ENCODE data around the gene CCDC197. TPM values are rescaled to one million over a fixed set of nuclear protein-coding genes. Genes with fewer than 3 reads are reported as not detected.

The CCDC197 gene
- total RNA-seq, 1 experiment from 2014 or later, result not detected

DNA sequence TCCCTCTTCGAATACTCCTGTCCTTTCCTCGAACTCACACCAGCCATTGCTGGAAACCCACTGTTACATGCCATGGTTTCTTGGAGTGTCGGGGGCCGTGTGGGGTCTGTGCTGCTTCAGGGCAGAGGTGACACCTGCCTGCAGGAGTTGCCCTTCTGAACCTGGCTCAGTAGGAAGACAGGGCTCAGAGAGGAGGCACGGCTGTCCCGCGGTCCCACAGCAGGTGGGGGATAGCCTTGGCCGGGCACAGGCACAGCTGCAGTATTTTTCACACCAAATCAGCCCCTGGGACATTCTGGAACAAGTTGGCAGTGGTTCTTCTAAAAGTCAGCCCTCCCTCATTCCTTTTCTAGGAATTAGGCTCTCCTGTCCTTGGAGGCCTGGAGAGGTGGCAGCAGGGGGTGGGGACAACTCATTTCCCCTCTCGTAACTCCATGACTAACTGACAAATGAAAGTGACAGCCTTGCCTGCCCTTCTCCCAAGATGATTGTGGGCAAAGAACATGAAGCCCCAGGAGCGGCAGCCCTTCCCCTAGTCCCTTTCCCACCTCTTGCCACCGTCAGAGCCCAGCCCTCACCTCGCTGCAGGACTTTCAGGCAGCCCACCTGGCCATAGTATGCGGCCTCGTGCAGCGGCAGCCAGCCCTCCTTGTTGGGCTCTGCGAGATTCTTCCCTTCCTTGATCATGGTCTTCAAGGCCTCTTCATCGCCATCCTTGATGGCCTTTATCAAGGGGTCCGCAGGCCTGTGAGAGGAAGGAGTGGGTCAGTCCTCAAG is 43.2 kb upstream of the CCDC197 start:
- Histone ChIP-seq H2AFZ (no peak overlapping the region), H3F3A (ENCODE audit: insufficient read depth, low read depth) (peaks cover 3% of the 10 kb centered on the region; the same call in 1 of the 2 replicates), H3K4me3 (no peak overlapping the region), H4K20me1 (ENCODE audit: insufficient read depth) (no peaks in the 10 kb centered on the region), H3K27ac (no peak overlapping the region), H3K4me2 (no peak overlapping the region), H3K79me2 (ENCODE audit: low read depth) (no peaks in the 10 kb centered on the region), H3K9me2 (ENCODE audit: insufficient read depth) (no peaks in the 10 kb centered on the region), H3K27me3 (ENCODE audit: insufficient read depth, low read depth) (no peaks in the 10 kb centered on the region), H3K9me3 (ENCODE audit: insufficient read depth, low read depth) (no peaks in the 10 kb centered on the region), H3K4me1 (replicated peaks; ENCODE audit: insufficient read depth) (peaks cover 7% of the 10 kb centered on the region), H3K36me3 (ENCODE audit: low read depth) (no peaks in the 10 kb centered on the region)
- intact Hi-C loops (cut with micrococcal nuclease; ENCODE audit: unreplicated experiment), result no loop called here
- POLR2A ChIA-PET (ENCODE audit: unreplicated experiment), result no interaction called here
- no TSS peak for BruUV-seq (replicated peaks)
- no peak for DNase-seq
- TF ChIP-seq, protein P1, sequence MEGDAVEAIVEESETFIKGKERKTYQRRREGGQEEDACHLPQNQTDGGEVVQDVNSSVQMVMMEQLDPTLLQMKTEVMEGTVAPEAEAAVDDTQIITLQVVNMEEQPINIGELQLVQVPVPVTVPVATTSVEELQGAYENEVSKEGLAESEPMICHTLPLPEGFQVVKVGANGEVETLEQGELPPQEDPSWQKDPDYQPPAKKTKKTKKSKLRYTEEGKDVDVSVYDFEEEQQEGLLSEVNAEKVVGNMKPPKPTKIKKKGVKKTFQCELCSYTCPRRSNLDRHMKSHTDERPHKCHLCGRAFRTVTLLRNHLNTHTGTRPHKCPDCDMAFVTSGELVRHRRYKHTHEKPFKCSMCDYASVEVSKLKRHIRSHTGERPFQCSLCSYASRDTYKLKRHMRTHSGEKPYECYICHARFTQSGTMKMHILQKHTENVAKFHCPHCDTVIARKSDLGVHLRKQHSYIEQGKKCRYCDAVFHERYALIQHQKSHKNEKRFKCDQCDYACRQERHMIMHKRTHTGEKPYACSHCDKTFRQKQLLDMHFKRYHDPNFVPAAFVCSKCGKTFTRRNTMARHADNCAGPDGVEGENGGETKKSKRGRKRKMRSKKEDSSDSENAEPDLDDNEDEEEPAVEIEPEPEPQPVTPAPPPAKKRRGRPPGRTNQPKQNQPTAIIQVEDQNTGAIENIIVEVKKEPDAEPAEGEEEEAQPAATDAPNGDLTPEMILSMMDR (conservative IDR thresholded peaks at IDR 0.05), result no peak
- no peak for TF ChIP-seq EZH2 (IDR thresholded peaks at IDR 0.05; ENCODE audit: low read depth)
- CTCF ChIA-PET, result no interaction called here

DNA sequence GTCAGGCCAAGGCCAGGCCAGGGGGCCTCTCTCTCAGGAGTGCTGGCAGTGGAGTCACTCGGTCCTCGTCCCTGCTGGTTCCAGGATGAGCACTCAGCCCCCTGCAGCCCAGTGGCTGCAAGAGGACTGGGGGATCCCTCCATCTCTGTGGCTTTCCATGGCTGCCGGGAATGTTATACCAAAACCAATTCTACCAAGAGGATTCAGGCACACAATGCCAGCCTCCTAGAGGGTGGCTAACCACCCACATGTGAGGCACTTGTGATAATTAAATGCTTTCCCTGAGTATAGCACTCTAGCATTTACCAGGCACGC is 42.6 kb upstream of the CCDC197 start:
- Histone ChIP-seq H3K79me2 (ENCODE audit: low read depth) (no peaks in the 10 kb centered on the region), H4K20me1 (ENCODE audit: insufficient read depth) (no peaks in the 10 kb centered on the region), H3K27ac (no peak overlapping the region), H3K4me1 (replicated peaks; ENCODE audit: insufficient read depth) (peaks cover 9% of the 10 kb centered on the region), H3K4me2 (no peak overlapping the region), H3K36me3 (ENCODE audit: low read depth) (no peaks in the 10 kb centered on the region), H3K9me3 (ENCODE audit: insufficient read depth, low read depth) (no peaks in the 10 kb centered on the region), H3F3A (ENCODE audit: insufficient read depth, low read depth) (peaks cover 5% of the 10 kb centered on the region; the same call in 1 of the 2 replicates), H2AFZ (no peak overlapping the region), H3K9me2 (ENCODE audit: insufficient read depth) (no peaks in the 10 kb centered on the region), H3K27me3 (ENCODE audit: insufficient read depth, low read depth) (no peaks in the 10 kb centered on the region), H3K4me3 (no peak overlapping the region)
- no peak for DNase-seq
- intact Hi-C loops (cut with micrococcal nuclease; ENCODE audit: unreplicated experiment), result no loop called here
- POLR2A ChIA-PET (ENCODE audit: unreplicated experiment), result no interaction called here
- TF ChIP-seq, protein P1 (conservative IDR thresholded peaks at IDR 0.05), result no peak
- TF ChIP-seq EZH2 (IDR thresholded peaks at IDR 0.05; ENCODE audit: low read depth), result no peak
- no TSS peak for BruUV-seq (replicated peaks)
- CTCF ChIA-PET, result no interaction called here

DNA sequence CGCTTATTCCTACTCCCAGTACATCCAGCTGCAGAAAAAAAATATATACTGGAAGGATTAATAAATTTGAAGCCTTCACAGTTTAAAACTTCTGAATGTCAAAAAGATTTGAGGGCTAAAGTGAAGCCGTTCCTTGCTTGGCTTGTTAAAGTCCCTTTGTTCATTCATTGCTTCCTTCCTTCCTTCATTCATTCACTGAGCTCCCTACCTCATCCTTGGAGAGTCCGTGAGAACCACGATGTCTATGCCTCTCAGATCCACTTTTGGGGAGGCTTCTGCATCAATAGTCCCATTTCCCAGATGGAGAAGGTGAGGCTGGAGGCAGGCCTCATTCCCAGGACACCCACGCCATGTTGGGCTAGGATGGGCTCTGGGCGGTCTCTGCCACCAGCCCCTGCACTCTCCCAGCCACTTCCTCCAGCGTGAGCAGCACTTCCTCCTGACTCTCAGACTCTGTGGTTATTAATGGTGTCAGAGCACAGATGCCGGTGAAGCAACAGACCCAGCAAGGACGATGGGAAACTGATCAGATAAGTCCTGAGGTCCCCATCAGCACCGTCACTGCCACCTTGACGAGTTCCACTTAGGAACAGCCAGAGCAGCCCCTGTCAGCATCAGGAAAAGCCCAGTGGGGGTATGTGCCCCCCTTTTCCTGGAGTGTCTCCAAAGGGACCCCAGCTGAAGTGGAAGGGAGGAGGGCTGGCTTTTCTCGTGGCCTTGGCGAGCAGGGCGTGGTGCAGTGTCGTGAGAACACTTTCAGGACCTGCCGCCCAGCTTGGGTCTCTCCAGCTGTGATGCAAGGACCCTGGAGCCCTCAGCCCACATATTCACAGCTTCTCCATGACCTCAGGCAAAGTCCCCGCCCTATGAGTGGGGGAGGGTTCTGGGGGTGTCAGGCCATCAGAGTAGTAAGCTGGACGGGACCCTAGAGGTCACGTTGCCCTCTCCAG is 41.9 kb upstream of the CCDC197 start:
- Histone ChIP-seq H3K9me3 (ENCODE audit: insufficient read depth, low read depth) (no peaks in the 10 kb centered on the region), H3K4me2 (no peak overlapping the region), H3K36me3 (ENCODE audit: low read depth) (no peaks in the 10 kb centered on the region), H3K79me2 (ENCODE audit: low read depth) (no peaks in the 10 kb centered on the region), H3K27ac (no peak overlapping the region), H3F3A (ENCODE audit: insufficient read depth, low read depth) (peaks cover 10% of the 10 kb centered on the region; the same call in 1 of the 2 replicates), H3K27me3 (ENCODE audit: insufficient read depth, low read depth) (no peaks in the 10 kb centered on the region), H4K20me1 (ENCODE audit: insufficient read depth) (no peaks in the 10 kb centered on the region), H3K4me3 (no peak overlapping the region), H3K9me2 (ENCODE audit: insufficient read depth) (no peaks in the 10 kb centered on the region), H2AFZ (no peak overlapping the region), H3K4me1 (replicated peaks; ENCODE audit: insufficient read depth) (peaks cover 15% of the 10 kb centered on the region)
- ChIA-PET POLR2A (ENCODE audit: unreplicated experiment) (no interaction called here), CTCF (no interaction called here)
- no TSS peak for BruUV-seq (replicated peaks)
- TF ChIP-seq, protein P1 (conservative IDR thresholded peaks at IDR 0.05), result no peak
- TF ChIP-seq EZH2 (IDR thresholded peaks at IDR 0.05; ENCODE audit: low read depth), result no peak
- intact Hi-C loops (cut with micrococcal nuclease; ENCODE audit: unreplicated experiment), result no loop called here
- no peak for DNase-seq
